ENCODE data around the gene CXXC5.
"Not testable (repeated sequence)": the region's sequence is repeated elsewhere in the genome, so short reads cannot be mapped to it uniquely, and the experiment has no call there.

CXXC5 gene

DNA sequence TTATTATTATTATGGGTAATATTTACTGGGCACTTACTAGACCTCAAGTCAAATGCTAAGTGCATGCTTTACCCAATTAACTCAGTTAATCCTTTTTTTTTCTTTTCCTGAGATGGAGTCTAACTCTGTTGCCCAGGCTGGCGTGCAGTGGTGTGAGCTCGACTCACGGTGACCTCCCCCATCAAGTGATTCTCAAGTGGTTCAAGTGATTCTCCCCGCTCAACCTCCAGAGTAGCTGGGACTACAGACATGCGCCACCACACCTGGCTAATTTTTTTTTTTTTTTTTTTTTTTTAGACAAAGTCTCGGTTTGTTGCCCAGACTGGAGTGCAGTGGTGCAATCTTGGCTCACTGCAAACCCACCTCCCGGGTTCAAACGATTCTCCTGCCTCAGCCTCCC, 69.1 kb downstream of the CXXC5 start:
- DNase-seq (ENCODE audit: low read depth): no peak
- H3K4me3 ChIP-seq (ENCODE audit: low read length): no peak overlapping the region
- TF ChIP-seq, protein P1, sequence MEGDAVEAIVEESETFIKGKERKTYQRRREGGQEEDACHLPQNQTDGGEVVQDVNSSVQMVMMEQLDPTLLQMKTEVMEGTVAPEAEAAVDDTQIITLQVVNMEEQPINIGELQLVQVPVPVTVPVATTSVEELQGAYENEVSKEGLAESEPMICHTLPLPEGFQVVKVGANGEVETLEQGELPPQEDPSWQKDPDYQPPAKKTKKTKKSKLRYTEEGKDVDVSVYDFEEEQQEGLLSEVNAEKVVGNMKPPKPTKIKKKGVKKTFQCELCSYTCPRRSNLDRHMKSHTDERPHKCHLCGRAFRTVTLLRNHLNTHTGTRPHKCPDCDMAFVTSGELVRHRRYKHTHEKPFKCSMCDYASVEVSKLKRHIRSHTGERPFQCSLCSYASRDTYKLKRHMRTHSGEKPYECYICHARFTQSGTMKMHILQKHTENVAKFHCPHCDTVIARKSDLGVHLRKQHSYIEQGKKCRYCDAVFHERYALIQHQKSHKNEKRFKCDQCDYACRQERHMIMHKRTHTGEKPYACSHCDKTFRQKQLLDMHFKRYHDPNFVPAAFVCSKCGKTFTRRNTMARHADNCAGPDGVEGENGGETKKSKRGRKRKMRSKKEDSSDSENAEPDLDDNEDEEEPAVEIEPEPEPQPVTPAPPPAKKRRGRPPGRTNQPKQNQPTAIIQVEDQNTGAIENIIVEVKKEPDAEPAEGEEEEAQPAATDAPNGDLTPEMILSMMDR (IDR thresholded peaks at IDR 0.05; ENCODE audit: insufficient read depth, low read depth, low read length, missing control alignments): no peak

DNA sequence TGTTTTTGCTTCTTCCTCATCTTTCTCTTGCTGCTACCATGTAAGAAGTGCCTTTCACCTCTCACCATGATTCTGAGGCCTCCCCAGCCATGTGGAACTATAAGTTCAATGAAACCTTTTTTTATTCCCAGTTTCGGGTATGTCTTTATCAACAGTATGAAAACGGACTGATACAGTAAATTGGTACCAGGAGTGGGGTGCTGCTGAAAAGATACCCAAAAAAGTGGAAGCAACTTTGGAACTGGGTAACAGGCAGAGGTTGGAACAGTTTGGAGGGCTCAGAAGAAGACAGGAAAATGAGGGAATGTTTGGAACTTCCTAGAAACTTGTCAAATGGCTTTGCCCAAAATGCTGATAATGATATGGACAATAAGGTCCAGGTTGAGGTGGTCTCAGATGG, 70.3 kb downstream of the CXXC5 start:
- H3K4me3 ChIP-seq (ENCODE audit: low read length); DNase-seq (ENCODE audit: low read depth): not testable (repeated sequence)

DNA sequence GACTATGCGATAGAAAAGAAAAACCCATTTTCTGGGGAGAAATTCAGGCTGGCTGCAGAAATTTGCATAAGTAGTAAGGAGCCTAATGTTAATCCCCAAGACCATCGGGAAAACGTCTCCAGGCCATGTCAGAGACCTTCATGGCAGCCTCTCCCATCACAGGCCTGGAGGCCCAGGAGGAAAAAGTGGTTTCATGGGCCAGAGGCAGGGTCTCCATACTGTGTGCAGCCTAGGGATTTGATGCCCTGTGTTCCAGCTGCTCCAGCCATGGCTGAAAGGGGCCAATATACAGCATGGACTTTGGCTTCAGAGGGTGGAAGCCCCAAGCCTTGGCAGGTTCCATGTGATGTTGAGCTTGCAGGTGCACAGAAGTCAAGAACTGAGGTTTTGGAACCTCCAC, 71.8 kb downstream of the CXXC5 start:
- H3K4me3 ChIP-seq (ENCODE audit: low read length); DNase-seq (ENCODE audit: low read depth): not testable (repeated sequence)

DNA sequence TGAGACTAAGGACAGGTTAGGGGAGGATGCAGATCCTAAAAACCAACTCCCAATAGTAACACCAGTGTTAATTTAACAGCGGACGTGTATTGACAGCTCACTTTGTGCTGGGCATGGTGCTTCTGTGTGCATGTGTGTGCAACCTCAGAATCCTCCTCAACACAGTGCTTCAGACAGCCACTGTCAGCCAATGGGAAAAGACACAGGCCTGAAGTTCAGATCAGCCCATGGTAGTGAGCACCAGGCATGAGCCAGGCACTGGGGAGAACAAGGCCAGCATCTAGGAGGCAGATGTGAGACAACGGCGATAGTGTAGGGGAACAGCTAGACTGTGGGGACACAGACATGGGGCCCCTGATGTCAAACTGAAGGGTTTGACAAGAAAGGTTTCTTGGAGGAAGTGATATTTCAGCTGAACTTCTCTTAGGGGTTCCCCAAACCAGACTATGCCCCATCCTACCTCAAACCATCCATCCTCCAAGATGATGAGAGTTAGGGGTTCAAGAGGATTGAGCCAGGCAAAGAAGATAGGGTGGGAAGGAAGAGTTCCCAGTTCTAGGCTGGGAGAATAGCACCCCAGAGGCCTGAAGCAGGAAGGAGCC, 75.9 kb downstream of the CXXC5 start:
- no peak for DNase-seq (ENCODE audit: low read depth)
- H3K4me3 ChIP-seq (ENCODE audit: low read length): no peak overlapping the region
- TF ChIP-seq, protein P1 (IDR thresholded peaks at IDR 0.05; ENCODE audit: insufficient read depth, low read depth, low read length, missing control alignments): no peak

DNA sequence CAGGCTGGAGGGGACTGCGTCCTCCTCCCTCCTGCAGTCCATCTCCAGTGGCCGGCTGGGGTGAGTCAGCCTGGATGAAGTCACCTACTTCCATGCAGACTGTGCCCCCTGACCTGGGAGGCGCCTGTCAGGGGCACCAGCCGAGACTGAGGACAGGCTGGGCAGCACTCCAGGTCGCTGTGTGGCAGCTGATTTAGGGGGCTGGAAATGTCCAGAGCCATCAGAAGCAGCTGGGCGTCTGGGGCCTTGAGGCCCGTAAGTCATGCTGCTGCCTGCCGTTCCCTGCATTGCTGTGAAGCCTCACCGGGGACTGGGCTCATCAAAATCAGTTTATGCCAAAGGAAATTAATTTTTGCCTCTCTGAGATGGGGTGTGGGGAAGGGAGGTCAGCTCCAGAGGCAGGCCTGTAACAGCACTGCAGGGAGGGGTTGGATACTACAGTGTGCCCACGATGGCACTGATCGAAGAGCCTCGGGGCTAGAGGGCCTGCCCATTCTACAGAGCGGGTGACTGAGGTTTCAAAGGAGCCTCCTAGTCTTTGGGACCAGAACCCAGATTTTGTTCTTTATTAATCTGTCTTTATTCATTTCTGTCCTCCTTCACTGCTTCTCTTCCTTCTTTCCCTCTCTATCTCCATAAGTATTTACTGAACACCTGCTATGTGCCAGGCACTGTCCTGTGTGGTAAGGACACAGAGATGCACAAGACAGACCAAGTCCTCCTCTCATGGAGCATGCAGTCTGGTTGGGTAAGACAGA, 77.1 kb downstream of the CXXC5 start:
- TF ChIP-seq, protein P1 (IDR thresholded peaks at IDR 0.05; ENCODE audit: insufficient read depth, low read depth, low read length, missing control alignments): no peak
- no peak overlapping the region for H3K4me3 ChIP-seq (ENCODE audit: low read length)
- DNase-seq (ENCODE audit: low read depth): no peak

DNA sequence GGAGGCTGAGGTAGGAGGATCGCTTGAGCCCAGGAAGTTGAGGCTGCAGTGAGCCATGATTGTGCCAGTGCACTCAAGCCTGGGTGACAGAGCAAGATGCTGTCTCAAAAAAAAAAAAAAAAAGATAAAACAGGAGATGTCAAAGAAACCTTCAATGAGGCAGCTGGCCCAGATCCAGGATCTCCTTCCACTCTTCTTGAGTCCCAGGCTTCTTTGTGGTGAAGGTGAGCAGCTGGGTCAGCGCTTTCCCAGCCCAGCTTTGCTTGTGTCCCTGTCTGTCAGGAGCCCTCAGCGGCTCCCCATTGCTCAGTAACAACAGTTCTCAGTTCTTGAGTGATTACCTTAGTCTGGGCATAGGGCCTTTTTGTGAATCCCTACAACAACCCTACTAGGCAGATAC, 78.1 kb downstream of the CXXC5 start:
- TF ChIP-seq, protein P1 (IDR thresholded peaks at IDR 0.05; ENCODE audit: insufficient read depth, low read depth, low read length, missing control alignments): no peak
- no peak for DNase-seq (ENCODE audit: low read depth)
- no peak overlapping the region for H3K4me3 ChIP-seq (ENCODE audit: low read length)

DNA sequence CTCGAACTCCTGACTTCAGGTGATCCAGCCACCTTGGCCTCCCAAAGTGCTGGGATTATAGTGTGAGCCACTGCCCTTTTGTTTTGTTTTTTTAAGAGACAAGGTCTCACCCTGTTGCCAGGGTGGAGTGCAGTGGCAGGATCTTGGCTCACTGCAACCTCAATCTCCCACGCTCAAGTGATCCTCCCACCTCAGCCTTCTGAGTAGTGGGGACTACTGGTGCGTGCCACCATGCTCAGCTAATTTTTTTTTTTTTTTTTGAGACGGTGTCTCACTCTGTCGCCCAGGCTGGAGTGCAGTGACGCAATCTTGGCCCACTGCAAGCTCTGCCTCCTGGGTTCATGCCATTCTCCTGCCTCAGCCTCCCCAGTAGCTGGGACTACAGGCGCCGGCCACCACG, 79.5 kb downstream of the CXXC5 start:
- not testable (repeated sequence) for H3K4me3 ChIP-seq (ENCODE audit: low read length); DNase-seq (ENCODE audit: low read depth)

DNA sequence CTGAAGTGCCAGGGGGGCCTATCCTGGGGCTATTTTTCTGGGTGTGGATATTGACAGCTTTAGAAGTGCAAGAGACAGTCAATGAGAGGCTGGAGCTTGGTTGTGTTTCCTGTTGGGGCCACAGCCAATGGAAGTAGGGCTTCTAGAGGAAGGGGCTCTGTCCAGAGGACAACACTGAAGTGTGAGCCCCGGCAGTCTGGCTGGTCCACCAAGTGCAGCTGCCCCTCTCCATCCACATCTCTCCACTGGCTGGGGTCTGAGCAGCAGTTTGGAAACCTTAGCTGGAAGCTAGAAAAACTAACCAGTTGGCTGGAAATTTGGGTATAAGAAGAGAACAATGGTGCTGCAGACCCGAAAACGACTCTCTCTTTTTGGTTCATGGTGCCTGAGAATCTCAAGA, 83.1 kb downstream of the CXXC5 start:
- H3K4me3 ChIP-seq (ENCODE audit: low read length): no peak overlapping the region
- TF ChIP-seq, protein P1 (IDR thresholded peaks at IDR 0.05; ENCODE audit: insufficient read depth, low read depth, low read length, missing control alignments): no peak
- DNase-seq (ENCODE audit: low read depth): no peak

Measured in epithelial cell of esophagus (primary cell).